VCaP (cell line): ENCODE measurements around the gene NUDT4.

Experiments
- H3K27ac ChIP-seq: fragments of 450-650 bp; 2 replicates; pipeline ENCODE4 v1.5.1; 2017
- TF ChIP-seq, protein P1 (sequence below): fragments of 450-650 bp; conservative IDR thresholded peaks from 2 replicates; pipeline ENCODE4 v1.5.1; 2017; ENCODE audit warnings: mild to moderate bottlenecking, moderate library complexity

Gene NUDT4

DNA sequence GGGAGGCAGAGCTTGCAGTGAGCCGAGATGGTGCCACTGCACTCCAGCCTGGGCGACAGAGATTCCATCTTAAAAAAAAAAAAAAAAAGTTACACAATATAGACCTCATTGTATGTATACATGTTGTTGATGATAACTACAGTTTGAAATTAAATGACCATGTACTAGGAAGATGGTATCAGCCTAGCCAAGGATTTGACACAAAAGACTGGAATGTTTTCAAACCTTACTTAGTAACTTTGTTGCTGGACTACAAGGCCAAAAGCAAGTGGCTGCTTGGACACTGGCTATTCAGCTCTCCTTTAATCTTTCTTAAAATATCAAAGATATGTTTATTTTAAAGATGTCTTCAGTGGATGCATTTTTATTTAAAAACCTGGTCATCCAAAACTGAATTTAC, 18.9 kb upstream of the NUDT4 start:
- TF ChIP-seq, protein P1, sequence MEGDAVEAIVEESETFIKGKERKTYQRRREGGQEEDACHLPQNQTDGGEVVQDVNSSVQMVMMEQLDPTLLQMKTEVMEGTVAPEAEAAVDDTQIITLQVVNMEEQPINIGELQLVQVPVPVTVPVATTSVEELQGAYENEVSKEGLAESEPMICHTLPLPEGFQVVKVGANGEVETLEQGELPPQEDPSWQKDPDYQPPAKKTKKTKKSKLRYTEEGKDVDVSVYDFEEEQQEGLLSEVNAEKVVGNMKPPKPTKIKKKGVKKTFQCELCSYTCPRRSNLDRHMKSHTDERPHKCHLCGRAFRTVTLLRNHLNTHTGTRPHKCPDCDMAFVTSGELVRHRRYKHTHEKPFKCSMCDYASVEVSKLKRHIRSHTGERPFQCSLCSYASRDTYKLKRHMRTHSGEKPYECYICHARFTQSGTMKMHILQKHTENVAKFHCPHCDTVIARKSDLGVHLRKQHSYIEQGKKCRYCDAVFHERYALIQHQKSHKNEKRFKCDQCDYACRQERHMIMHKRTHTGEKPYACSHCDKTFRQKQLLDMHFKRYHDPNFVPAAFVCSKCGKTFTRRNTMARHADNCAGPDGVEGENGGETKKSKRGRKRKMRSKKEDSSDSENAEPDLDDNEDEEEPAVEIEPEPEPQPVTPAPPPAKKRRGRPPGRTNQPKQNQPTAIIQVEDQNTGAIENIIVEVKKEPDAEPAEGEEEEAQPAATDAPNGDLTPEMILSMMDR = no peak
- H3K27ac ChIP-seq = no peak overlapping the region

DNA sequence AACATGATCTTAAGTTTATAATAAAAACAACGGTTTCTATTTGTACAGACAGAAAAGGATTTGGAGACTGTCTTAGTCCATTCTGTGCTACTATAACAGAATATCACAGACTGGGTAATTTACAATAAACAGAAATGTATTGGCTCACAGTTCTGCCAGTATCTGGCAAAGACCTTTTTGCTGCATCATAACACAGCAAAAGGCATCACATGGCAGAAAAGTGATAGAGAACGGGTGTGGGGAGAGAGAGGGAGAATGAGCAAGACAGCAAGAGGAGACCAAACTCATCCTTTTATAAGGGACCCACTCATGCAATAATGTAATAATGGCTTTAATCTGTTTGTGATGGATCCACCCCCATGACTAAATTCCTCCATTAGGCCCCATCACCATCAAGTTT, 17.0 kb upstream of the NUDT4 start:
- H3K27ac ChIP-seq = no peak overlapping the region
- TF ChIP-seq, protein P1 = no peak

DNA sequence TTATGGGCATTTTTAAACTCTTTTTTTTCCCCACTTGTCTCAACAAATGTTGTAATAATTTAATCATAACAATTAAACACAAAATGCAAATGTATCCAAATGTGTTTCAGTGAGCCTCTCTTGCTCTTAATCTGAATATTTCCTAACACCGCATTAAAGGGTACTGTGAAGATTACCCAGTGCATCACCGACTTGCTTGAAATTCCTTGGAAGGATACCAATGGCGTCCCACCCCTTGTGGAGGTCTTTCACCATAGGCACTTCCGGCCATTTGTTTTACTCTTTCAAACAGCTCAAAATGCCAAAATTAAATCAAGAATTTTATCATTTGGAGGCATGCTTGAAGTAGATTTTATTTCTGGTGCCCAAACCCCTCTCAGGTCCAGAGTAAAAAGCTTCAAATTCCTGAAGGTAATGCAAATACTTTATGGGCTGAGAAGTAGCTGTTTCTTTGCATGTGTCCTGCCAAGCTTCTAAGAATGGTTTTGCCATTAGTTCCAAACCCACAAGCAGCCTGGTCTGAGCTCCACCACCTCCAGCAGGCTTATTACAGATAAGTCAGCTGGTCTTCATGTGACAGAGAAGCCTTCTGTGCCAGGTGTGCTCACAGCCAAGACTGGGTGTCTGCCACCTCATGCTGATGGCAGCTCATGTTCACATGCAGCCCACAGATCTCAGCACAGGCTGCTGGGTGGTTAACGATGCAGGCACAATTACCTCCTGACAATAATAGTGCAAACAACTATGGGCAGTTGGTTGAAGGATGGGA, 16.4 kb upstream of the NUDT4 start:
- TF ChIP-seq, protein P1 = no peak

DNA sequence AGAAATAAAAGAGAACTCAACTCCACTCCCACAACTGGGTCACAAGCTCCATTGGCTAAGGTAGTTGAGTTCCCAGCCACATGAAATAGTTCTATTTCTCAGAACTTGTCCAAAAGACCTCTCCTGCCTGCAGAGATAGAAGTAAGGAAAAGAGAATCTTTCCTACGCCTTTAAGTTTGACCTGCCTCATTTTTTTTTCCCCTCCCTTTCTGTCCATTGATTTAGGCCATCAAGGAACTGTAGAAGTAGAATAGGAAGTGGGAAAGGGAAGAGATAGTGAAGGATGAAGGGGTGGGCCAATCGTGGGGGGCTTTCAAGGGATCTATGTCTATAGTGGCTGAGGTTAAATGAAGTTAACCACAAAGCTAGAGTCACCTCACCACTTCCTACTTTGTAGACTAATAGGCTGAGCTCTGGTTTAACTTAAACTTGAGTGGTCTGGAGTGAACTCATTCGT, 13.9 kb upstream of the NUDT4 start:
- TF ChIP-seq, protein P1 = no peak
- H3K27ac ChIP-seq = no peak overlapping the region

More for the DNA sequence above, 16.4 kb upstream of the NUDT4 start:
- no peak overlapping the region for H3K27ac ChIP-seq

DNA sequence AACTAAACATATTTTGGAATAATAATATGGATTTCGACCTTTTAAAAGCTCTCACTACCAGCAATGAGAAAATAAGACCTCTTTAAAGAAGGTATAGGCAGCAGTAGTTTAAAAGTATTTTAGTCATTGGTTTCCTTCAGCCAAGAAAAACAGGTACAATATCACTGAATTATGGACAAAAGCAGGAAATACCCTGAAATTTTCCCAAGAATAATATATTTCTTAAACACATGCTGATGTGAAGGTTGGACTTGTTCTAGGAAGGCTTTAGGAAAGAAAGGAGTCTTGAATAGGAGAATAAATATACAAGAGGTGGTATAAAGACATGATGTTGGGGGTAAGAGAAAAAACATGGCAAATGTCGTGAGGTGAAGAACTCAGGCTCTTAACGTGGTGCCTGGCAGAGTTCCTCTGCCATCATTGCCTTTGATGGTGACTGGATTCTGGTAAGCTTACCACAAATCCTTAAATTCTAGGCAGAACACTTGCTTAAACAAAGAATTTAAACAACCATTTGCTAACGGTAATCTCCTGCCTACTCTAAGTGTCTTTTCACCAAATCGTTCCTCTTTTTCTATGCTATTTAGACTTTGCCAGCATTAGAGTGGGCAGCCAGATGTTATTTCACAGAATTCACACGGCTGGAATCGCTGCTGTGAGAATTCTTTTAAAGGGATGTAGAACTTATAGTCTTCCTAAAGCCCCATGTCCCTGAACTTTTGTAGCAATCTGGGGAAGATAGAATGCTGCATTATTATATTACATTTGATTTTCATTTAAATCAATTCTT, 11.9 kb upstream of the NUDT4 start:
- H3K27ac ChIP-seq = no peak overlapping the region
- TF ChIP-seq, protein P1 = no peak

DNA sequence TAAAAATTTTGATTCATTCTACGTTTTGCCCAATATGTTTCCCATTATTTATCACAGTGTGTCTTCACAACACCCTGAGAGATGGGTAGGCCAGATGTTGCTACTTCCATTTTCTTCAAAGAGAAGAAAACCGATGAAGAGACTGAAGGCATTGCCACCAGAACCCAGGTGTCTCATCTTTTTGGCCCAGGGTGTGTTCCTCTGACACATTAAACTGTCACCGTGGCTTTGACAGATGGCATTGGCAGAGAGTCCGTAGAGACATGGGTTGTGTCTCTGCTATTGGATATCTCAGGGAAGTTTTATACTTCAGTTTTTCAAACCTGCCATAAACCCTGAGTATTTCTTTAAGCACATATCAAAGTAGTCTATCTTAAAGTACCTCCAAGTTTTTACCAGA, 11.3 kb upstream of the NUDT4 start:
- no peak overlapping the region for H3K27ac ChIP-seq
- TF ChIP-seq, protein P1 = no peak

DNA sequence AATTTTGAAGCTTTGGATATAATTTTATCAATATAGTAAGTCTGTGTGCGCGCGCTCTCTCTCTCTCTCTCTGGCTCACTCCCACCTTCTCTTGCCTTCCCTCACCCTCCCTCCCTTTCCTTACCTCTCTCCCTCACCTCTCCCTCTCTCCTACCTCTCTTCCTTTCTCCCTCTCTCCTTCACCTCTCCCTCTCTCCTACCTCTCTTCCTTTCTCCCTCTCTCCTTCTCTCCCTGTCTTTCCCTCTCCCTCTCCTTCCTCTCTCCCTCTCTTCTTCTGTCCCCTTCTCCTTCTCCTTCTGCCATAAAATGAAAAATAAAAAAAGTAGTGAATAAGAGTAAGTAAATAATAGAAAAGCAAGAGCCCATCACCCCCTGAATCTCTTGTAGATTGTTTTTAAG, 9.0 kb upstream of the NUDT4 start:
- no peak overlapping the region for H3K27ac ChIP-seq
- TF ChIP-seq, protein P1 = no peak
